ENCODE results near the gene SEMG1. TPM values are rescaled to one million over a fixed set of nuclear protein-coding genes. Genes with fewer than 3 reads are reported as not detected.

The SEMG1 gene
- total RNA-seq, 1 donor, result not detected

GRCh38 chr20:45193331-45193730 is 13.5 kb upstream of the SEMG1 start:
- no peaks in the 10 kb centered on the region for H3K4me1 ChIP-seq (ENCODE audit: insufficient read depth, low read length)
- H3K9me3 ChIP-seq (ENCODE audit: low read depth, low read length), result no peaks in the 10 kb centered on the region
- H3K27me3 ChIP-seq (ENCODE audit: insufficient read depth, low read length), result peaks cover 3% of the 10 kb centered on the region
- no peak overlapping the region for H3K4me3 ChIP-seq (ENCODE audit: low read length)

GRCh38 chr20:45209924-45210323 is 3.1 kb downstream of the SEMG1 start:
- H3K9me3 ChIP-seq (ENCODE audit: low read depth, low read length), result no peaks in the 10 kb centered on the region

GRCh38 chr20:45211569-45212474 is 5.0 kb downstream of the SEMG1 start:
- H3K4me3 ChIP-seq (ENCODE audit: low read length), result no peak overlapping the region
- H3K4me1 ChIP-seq (ENCODE audit: insufficient read depth, low read length), result no peaks in the 10 kb centered on the region
- peaks cover 3% of the 10 kb centered on the region for H3K27me3 ChIP-seq (ENCODE audit: insufficient read depth, low read length)
- no peaks in the 10 kb centered on the region for H3K9me3 ChIP-seq (ENCODE audit: low read depth, low read length)

More at GRCh38 chr20:45209924-45210323, 3.1 kb downstream of the SEMG1 start:
- H3K4me3 ChIP-seq (ENCODE audit: low read length), result no peak overlapping the region
- H3K27me3 ChIP-seq (ENCODE audit: insufficient read depth, low read length), result peaks cover 6% of the 10 kb centered on the region
- H3K4me1 ChIP-seq (ENCODE audit: insufficient read depth, low read length), result no peaks in the 10 kb centered on the region

- Histone ChIP-seq H3K4me1 (ENCODE audit: insufficient read depth, low read length) (no peaks in the 10 kb centered on the region), H3K27me3 (ENCODE audit: insufficient read depth, low read length) (no peaks in the 10 kb centered on the region), H3K4me3 (ENCODE audit: low read length) (no peak overlapping the region), H3K9me3 (ENCODE audit: low read depth, low read length) (no peaks in the 10 kb centered on the region)
Observed at GRCh38 chr20:45212836-45213235, 6.0 kb downstream of the SEMG1 start.

GRCh38 chr20:45218124-45218523 is 11.3 kb downstream of the SEMG1 start:
- Histone ChIP-seq H3K9me3 (ENCODE audit: low read depth, low read length) (no peaks in the 10 kb centered on the region), H3K4me1 (ENCODE audit: insufficient read depth, low read length) (no peaks in the 10 kb centered on the region), H3K4me3 (ENCODE audit: low read length) (no peak overlapping the region), H3K27me3 (ENCODE audit: insufficient read depth, low read length) (peaks cover 13% of the 10 kb centered on the region)

- H3K27me3 ChIP-seq (ENCODE audit: insufficient read depth, low read length), result peaks cover 13% of the 10 kb centered on the region
- H3K4me1 ChIP-seq (ENCODE audit: insufficient read depth, low read length), result no peaks in the 10 kb centered on the region
- no peaks in the 10 kb centered on the region for H3K9me3 ChIP-seq (ENCODE audit: low read depth, low read length)
- H3K4me3 ChIP-seq (ENCODE audit: low read length), result no peak overlapping the region
Observed at GRCh38 chr20:45218636-45219035, 11.8 kb downstream of the SEMG1 start.

- peaks cover 13% of the 10 kb centered on the region for H3K27me3 ChIP-seq (ENCODE audit: insufficient read depth, low read length)
- H3K4me3 ChIP-seq (ENCODE audit: low read length), result no peak within 1 kb of the TSS
- no peaks in the 10 kb centered on the region for H3K4me1 ChIP-seq (ENCODE audit: insufficient read depth, low read length)
- no peaks in the 10 kb centered on the region for H3K9me3 ChIP-seq (ENCODE audit: low read depth, low read length)
Observed at GRCh38 chr20:45221076-45221475, 14.2 kb downstream of the SEMG1 start, which contains the start of gene SEMG2. TSS of gene SEMG2 (plus strand) at chr20:45221373. CDS start at chr20:45221390, 17 bp downstream.

- Histone ChIP-seq H3K4me3 (ENCODE audit: low read length) (no peak overlapping the region), H3K27me3 (ENCODE audit: insufficient read depth, low read length) (peaks cover 13% of the 10 kb centered on the region), H3K9me3 (ENCODE audit: low read depth, low read length) (no peaks in the 10 kb centered on the region), H3K4me1 (ENCODE audit: insufficient read depth, low read length) (no peaks in the 10 kb centered on the region)
Observed at GRCh38 chr20:45223136-45223535, 16.3 kb downstream of the SEMG1 start.

GRCh38 chr20:45226287-45226686 is 19.5 kb downstream of the SEMG1 start:
- Histone ChIP-seq H3K4me1 (ENCODE audit: insufficient read depth, low read length) (no peaks in the 10 kb centered on the region), H3K27me3 (ENCODE audit: insufficient read depth, low read length) (peaks cover 12% of the 10 kb centered on the region), H3K9me3 (ENCODE audit: low read depth, low read length) (no peaks in the 10 kb centered on the region)

GRCh38 chr20:45229264-45230056 is 22.6 kb downstream of the SEMG1 start:
- no peaks in the 10 kb centered on the region for H3K4me1 ChIP-seq (ENCODE audit: insufficient read depth, low read length)

More at GRCh38 chr20:45226287-45226686, 19.5 kb downstream of the SEMG1 start:
- no peak overlapping the region for H3K4me3 ChIP-seq (ENCODE audit: low read length)

GRCh38 chr20:45230631-45231030 is 23.8 kb downstream of the SEMG1 start:
- Histone ChIP-seq H3K27me3 (ENCODE audit: insufficient read depth, low read length) (peaks cover 14% of the 10 kb centered on the region), H3K4me3 (ENCODE audit: low read length) (no peak overlapping the region), H3K9me3 (ENCODE audit: low read depth, low read length) (no peaks in the 10 kb centered on the region), H3K4me1 (ENCODE audit: insufficient read depth, low read length) (no peaks in the 10 kb centered on the region)

More at GRCh38 chr20:45229264-45230056, 22.6 kb downstream of the SEMG1 start:
- Histone ChIP-seq H3K27me3 (ENCODE audit: insufficient read depth, low read length) (peaks cover 8% of the 10 kb centered on the region), H3K4me3 (ENCODE audit: low read length) (no peak overlapping the region), H3K9me3 (ENCODE audit: low read depth, low read length) (no peaks in the 10 kb centered on the region)

GRCh38 chr20:45235995-45236394 is 29.2 kb downstream of the SEMG1 start:
- H3K9me3 ChIP-seq (ENCODE audit: low read depth, low read length), result no peaks in the 10 kb centered on the region
- peaks cover 17% of the 10 kb centered on the region for H3K27me3 ChIP-seq (ENCODE audit: insufficient read depth, low read length)
- no peak overlapping the region for H3K4me3 ChIP-seq (ENCODE audit: low read length)
- no peaks in the 10 kb centered on the region for H3K4me1 ChIP-seq (ENCODE audit: insufficient read depth, low read length)

- Histone ChIP-seq H3K4me1 (ENCODE audit: insufficient read depth, low read length) (no peaks in the 10 kb centered on the region), H3K27me3 (ENCODE audit: insufficient read depth, low read length) (peaks cover 17% of the 10 kb centered on the region), H3K4me3 (ENCODE audit: low read length) (no peak overlapping the region), H3K9me3 (ENCODE audit: low read depth, low read length) (no peaks in the 10 kb centered on the region)
Observed at GRCh38 chr20:45238139-45238538, 31.3 kb downstream of the SEMG1 start.

GRCh38 chr20:45246109-45246508 is 39.3 kb downstream of the SEMG1 start:
- no peaks in the 10 kb centered on the region for H3K4me1 ChIP-seq (ENCODE audit: insufficient read depth, low read length)
- H3K27me3 ChIP-seq (ENCODE audit: insufficient read depth, low read length), result peaks cover 27% of the 10 kb centered on the region
- H3K4me3 ChIP-seq (ENCODE audit: low read length), result no peak overlapping the region
- H3K9me3 ChIP-seq (ENCODE audit: low read depth, low read length), result no peaks in the 10 kb centered on the region

- Histone ChIP-seq H3K4me1 (ENCODE audit: insufficient read depth, low read length) (no peaks in the 10 kb centered on the region), H3K27me3 (ENCODE audit: insufficient read depth, low read length) (peaks cover 27% of the 10 kb centered on the region), H3K9me3 (ENCODE audit: low read depth, low read length) (no peaks in the 10 kb centered on the region), H3K4me3 (ENCODE audit: low read length) (no peak overlapping the region)
Observed at GRCh38 chr20:45247865-45248264, 41.0 kb downstream of the SEMG1 start.
